Panc1 (cell line): Measurements from ENCODE around the gene KYNU. TPM values are rescaled to one million over a fixed set of nuclear protein-coding genes. Genes with fewer than 3 reads are reported as not detected.

Experiments
- ATAC-seq: fragments of 200-7000 bp; cut with Tn5 transposase; 2 replicates; pipeline ENCODE4 v1.9.1; 2020; ENCODE audit warnings: mild to moderate bottlenecking, moderate library complexity
- BruUV-seq: library from RNA; stranded (reverse); fragments of 400-500 nt; replicated peaks from 2 replicates; lab custom pipeline; 2021; lab: Mats Ljungman, UMichigan
- CTCF ChIA-PET: fragments of 300-600 bp; sonication (Branson Sonifier 250); formaldehyde crosslinking; loops from one replicate; lab custom pipeline; 2022; ENCODE audit warnings: antibody characterized with exemption; lab: Charles Lee
- POLR2A ChIA-PET: fragments of 300-600 bp; sonication (Branson Sonifier 250); formaldehyde crosslinking; loops from one replicate; lab custom pipeline; 2022; ENCODE audit warnings: antibody characterized with exemption; lab: Charles Lee
- DNase-seq: peaks from one replicate; pipeline ENCODE4 v3.0.0-alpha.2; 2010; ENCODE audit warnings: low read depth, low spot score
- H3K27ac ChIP-seq: 2 replicates; pipeline ENCODE4 v1.5.1; 2011; ENCODE audit warnings: mild to moderate bottlenecking, low read length, inconsistent platforms
- H3K27me3 ChIP-seq: fragments of 200-500 bp; sonication (Bioruptor generic); 2 replicates; pipeline ENCODE4 v1.6.0; 2014; ENCODE audit warnings: low read length, inconsistent platforms; ENCODE audit not compliant: control insufficient read depth, insufficient read depth
- H3K36me3 ChIP-seq: fragments of 200-500 bp; sonication (Bioruptor generic); 2 replicates; pipeline ENCODE4 v1.5.1; 2014; ENCODE audit warnings: inconsistent platforms, mild to moderate bottlenecking, low read length, moderate library complexity; ENCODE audit not compliant: control insufficient read depth, insufficient read depth
- H3K4me1 ChIP-seq: 2 replicates; pipeline ENCODE4 v1.5.1; 2011; ENCODE audit warnings: inconsistent platforms, mild to moderate bottlenecking, low read length, moderate library complexity; ENCODE audit not compliant: control insufficient read depth, insufficient read depth
- H3K4me3 ChIP-seq, 2 experiments: 2 replicates each; pipeline ENCODE4 v1.5.1; 2011 to 2012; ENCODE audit warnings: low read depth in 2 of 2, low read length in 2 of 2, mild to moderate bottlenecking in 2 of 2, inconsistent platforms in 1 of 2, moderate library complexity in 1 of 2
- H3K9me3 ChIP-seq: fragments of 200-500 bp; sonication (Bioruptor generic); 2 replicates; pipeline ENCODE4 v1.5.1; 2014; ENCODE audit warnings: low read depth, mild to moderate bottlenecking, inconsistent platforms, low read length, moderate library complexity; ENCODE audit not compliant: control insufficient read depth, insufficient read depth
- POLR2AphosphoS5 ChIP-seq: IDR thresholded peaks from 2 replicates; pipeline ENCODE4 v1.6.1; 2012; ENCODE audit warnings: mild to moderate bottlenecking, low read depth, low read length, moderate library complexity
- SIN3A ChIP-seq: IDR thresholded peaks from 2 replicates; pipeline ENCODE4 v1.6.1; 2012; ENCODE audit warnings: low read depth, mild to moderate bottlenecking, low read length, moderate library complexity, borderline replicate concordance; ENCODE audit not compliant: insufficient read depth
- TCF7L2 ChIP-seq: IDR thresholded peaks from 2 replicates; pipeline ENCODE4 v1.6.1; 2011; ENCODE audit warnings: mild to moderate bottlenecking, low read depth, low read length, inconsistent platforms
- in situ Hi-C: cut with HindIII; loops from 2 replicates; pipeline ENCODE4 v1.10.0; 2016; ENCODE audit warnings: low sequenced_read_pairs, low pct_unique_long_range_greater_than_20kb
- intact Hi-C: fragments of 100-400 bp; cut with micrococcal nuclease; formaldehyde crosslinking; loops from one replicate; pipeline ENCODE4 v1.10.0; 2022; ENCODE audit not compliant: unreplicated experiment
- total RNA-seq: library from RNA; stranded (reverse); gene quantifications from one replicate; pipeline ENCODE4 v1.2.1, GENCODE V29; 2021; ENCODE audit not compliant: unreplicated experiment
- TF ChIP-seq, protein P1 (sequence below), 2 experiments: IDR thresholded peaks; 2 replicates each; pipeline ENCODE4 v1.6.1; 2011 to 2012; ENCODE audit warnings: low read depth in 2 of 2, control low read depth in 1 of 2, low read length in 1 of 2, mild to moderate bottlenecking in 1 of 2, moderate library complexity in 1 of 2; ENCODE audit not compliant: insufficient read depth in 1 of 2
- TF ChIP-seq, protein P2 (sequence below): fragments of 450-650 bp; IDR thresholded peaks from 2 replicates; pipeline ENCODE4 v1.5.1; 2017; ENCODE audit warnings: mild to moderate bottlenecking

Gene KYNU
- total RNA-seq, 1 experiment from 2014 or later = not detected

DNA sequence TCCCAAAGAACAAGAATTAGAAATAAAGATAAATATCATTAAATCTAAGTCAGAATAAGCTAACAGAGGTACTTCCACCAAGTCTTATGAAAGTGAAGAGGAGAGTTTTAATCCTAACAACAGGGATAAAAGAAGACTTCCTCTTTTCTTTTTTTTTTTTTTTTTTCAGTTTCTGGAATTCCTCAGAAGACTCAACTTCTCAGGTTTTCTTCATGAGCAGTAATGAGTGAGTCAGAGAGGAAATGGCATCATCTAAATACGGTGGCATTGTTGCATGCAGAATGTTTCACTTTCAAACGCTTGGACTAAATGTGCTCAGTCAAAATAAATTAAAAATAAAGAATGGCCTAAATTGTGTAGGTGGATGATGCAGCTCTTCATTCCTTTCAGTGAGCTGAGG is 206.2 kb downstream of the KYNU start:
- no TSS peak for BruUV-seq
- no peaks in the 10 kb centered on the region for H3K36me3 ChIP-seq
- H3K27me3 ChIP-seq = no peaks in the 10 kb centered on the region
- TF ChIP-seq, protein P1, sequence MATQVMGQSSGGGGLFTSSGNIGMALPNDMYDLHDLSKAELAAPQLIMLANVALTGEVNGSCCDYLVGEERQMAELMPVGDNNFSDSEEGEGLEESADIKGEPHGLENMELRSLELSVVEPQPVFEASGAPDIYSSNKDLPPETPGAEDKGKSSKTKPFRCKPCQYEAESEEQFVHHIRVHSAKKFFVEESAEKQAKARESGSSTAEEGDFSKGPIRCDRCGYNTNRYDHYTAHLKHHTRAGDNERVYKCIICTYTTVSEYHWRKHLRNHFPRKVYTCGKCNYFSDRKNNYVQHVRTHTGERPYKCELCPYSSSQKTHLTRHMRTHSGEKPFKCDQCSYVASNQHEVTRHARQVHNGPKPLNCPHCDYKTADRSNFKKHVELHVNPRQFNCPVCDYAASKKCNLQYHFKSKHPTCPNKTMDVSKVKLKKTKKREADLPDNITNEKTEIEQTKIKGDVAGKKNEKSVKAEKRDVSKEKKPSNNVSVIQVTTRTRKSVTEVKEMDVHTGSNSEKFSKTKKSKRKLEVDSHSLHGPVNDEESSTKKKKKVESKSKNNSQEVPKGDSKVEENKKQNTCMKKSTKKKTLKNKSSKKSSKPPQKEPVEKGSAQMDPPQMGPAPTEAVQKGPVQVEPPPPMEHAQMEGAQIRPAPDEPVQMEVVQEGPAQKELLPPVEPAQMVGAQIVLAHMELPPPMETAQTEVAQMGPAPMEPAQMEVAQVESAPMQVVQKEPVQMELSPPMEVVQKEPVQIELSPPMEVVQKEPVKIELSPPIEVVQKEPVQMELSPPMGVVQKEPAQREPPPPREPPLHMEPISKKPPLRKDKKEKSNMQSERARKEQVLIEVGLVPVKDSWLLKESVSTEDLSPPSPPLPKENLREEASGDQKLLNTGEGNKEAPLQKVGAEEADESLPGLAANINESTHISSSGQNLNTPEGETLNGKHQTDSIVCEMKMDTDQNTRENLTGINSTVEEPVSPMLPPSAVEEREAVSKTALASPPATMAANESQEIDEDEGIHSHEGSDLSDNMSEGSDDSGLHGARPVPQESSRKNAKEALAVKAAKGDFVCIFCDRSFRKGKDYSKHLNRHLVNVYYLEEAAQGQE (IDR thresholded peaks at IDR 0.05; ENCODE audit: insufficient read depth in 1 of 2, low read depth in 2 of 2, low read length in 1 of 2) = no peak
- no peak for TF ChIP-seq SIN3A
- TF ChIP-seq POLR2AphosphoS5 = no peak
- no peak for TF ChIP-seq TCF7L2
- TF ChIP-seq, protein P2, sequence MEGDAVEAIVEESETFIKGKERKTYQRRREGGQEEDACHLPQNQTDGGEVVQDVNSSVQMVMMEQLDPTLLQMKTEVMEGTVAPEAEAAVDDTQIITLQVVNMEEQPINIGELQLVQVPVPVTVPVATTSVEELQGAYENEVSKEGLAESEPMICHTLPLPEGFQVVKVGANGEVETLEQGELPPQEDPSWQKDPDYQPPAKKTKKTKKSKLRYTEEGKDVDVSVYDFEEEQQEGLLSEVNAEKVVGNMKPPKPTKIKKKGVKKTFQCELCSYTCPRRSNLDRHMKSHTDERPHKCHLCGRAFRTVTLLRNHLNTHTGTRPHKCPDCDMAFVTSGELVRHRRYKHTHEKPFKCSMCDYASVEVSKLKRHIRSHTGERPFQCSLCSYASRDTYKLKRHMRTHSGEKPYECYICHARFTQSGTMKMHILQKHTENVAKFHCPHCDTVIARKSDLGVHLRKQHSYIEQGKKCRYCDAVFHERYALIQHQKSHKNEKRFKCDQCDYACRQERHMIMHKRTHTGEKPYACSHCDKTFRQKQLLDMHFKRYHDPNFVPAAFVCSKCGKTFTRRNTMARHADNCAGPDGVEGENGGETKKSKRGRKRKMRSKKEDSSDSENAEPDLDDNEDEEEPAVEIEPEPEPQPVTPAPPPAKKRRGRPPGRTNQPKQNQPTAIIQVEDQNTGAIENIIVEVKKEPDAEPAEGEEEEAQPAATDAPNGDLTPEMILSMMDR = no peak
- ChIA-PET POLR2A (no interaction called here), CTCF (interaction anchor here (0.7 kb wide), 1 partner anchor 139 kb away, joined by 4 read pairs; no protein-coding TSS in a partner anchor)
- H3K9me3 ChIP-seq = no peaks in the 10 kb centered on the region
- no peak overlapping the region for H3K4me3 ChIP-seq
- H3K27ac ChIP-seq = no peak overlapping the region
- H3K4me1 ChIP-seq = no peaks in the 10 kb centered on the region
- in situ Hi-C loops (no loop called here), intact Hi-C loops (no loop called here)
- DNase-seq = no peak
- ATAC-seq = no peak

DNA sequence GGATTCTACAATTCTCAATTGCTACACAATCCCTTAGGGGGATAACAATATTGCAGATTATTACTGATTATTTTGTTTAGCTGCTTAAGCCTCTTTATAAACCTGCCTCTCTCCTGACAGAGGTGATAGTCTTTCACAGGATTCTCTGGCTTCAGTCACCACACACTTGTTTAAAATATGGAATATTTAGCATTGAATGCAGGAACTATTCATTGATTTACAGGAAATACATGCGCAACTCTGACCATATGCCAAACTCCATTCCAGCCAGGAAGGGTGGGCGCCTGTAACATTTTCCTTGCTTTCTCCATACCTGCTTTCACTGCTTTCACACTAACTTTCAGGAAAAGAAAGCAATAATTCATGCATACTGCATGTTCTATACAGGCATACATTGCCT is 207.0 kb downstream of the KYNU start:
- no peaks in the 10 kb centered on the region for H3K4me1 ChIP-seq
- no peak overlapping the region for H3K4me3 ChIP-seq
- ChIA-PET CTCF (no interaction called here), POLR2A (interaction anchor here (0.5 kb wide), 1 partner anchor 1924 kb away, joined by 5 read pairs; no protein-coding TSS in a partner anchor)
- TF ChIP-seq, protein P2 = no peak
- TF ChIP-seq SIN3A = no peak
- TF ChIP-seq, protein P1 (IDR thresholded peaks at IDR 0.05; ENCODE audit: insufficient read depth in 1 of 2, low read depth in 2 of 2, low read length in 1 of 2) = no peak
- TF ChIP-seq POLR2AphosphoS5 = no peak
- no peak for TF ChIP-seq TCF7L2
- in situ Hi-C loops = no loop called here
- DNase-seq = no peak
- no peaks in the 10 kb centered on the region for H3K27me3 ChIP-seq
- ATAC-seq = no peak
- no peaks in the 10 kb centered on the region for H3K36me3 ChIP-seq
- no peak overlapping the region for H3K27ac ChIP-seq
- intact Hi-C loops = no loop called here
- BruUV-seq = no TSS peak
- H3K9me3 ChIP-seq = no peaks in the 10 kb centered on the region
